ENCODE data around the gene C3orf80. TPM values are rescaled to one million over a fixed set of nuclear protein-coding genes. Genes with fewer than 3 reads are reported as not detected.
"Not testable (repeated sequence)": the region's sequence is repeated elsewhere in the genome, so short reads cannot be mapped to it uniquely, and the experiment has no call there.

Gene C3orf80
- 0.34 TPM for total RNA-seq (ENCODE audit: unreplicated experiment)
- long read RNA-seq = 0 reads

- Mint-ChIP-seq H3K9me3 (ENCODE audit: unreplicated experiment) (no peaks in the 10 kb centered on the region), H3K27me3 (ENCODE audit: unreplicated experiment) (peaks cover 11% of the 10 kb centered on the region)
Measured at GRCh38 chr3:160225176-160226025, at the start of gene C3orf80. Gene C3orf80, plus strand, starts transcription at chr3:160225422. Its CDS starts 214 bp downstream, at chr3:160225636.

GRCh38 chr3:160176923-160177322 lies 48.3 kb upstream of the C3orf80 start:
- H3K27ac Mint-ChIP-seq (ENCODE audit: unreplicated experiment) = no peak overlapping the region
- H3K4me3 Mint-ChIP-seq (ENCODE audit: unreplicated experiment) = no peak overlapping the region
- H3K27me3 Mint-ChIP-seq (ENCODE audit: unreplicated experiment) = peaks cover 9% of the 10 kb centered on the region
- H3K9me3 Mint-ChIP-seq (ENCODE audit: unreplicated experiment) = peaks cover 11% of the 10 kb centered on the region
- peaks cover 6% of the 10 kb centered on the region for H3K36me3 Mint-ChIP-seq (ENCODE audit: unreplicated experiment)
- TF ChIP-seq, protein P1, sequence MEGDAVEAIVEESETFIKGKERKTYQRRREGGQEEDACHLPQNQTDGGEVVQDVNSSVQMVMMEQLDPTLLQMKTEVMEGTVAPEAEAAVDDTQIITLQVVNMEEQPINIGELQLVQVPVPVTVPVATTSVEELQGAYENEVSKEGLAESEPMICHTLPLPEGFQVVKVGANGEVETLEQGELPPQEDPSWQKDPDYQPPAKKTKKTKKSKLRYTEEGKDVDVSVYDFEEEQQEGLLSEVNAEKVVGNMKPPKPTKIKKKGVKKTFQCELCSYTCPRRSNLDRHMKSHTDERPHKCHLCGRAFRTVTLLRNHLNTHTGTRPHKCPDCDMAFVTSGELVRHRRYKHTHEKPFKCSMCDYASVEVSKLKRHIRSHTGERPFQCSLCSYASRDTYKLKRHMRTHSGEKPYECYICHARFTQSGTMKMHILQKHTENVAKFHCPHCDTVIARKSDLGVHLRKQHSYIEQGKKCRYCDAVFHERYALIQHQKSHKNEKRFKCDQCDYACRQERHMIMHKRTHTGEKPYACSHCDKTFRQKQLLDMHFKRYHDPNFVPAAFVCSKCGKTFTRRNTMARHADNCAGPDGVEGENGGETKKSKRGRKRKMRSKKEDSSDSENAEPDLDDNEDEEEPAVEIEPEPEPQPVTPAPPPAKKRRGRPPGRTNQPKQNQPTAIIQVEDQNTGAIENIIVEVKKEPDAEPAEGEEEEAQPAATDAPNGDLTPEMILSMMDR (IDR thresholded peaks at IDR 0.05; ENCODE audit: partially characterized antibody, unreplicated experiment) = no peak
- peaks cover 4% of the 10 kb centered on the region for H3K4me1 Mint-ChIP-seq (ENCODE audit: low read depth, unreplicated experiment)
- DNase-seq = no peak

More at GRCh38 chr3:160225176-160226025, at the start of gene C3orf80:
- Mint-ChIP-seq H3K4me1 (ENCODE audit: low read depth, unreplicated experiment) (peaks cover 3% of the 10 kb centered on the region), H3K36me3 (ENCODE audit: unreplicated experiment) (no peaks in the 10 kb centered on the region), H3K4me3 (ENCODE audit: unreplicated experiment) (peak within 1 kb of the TSS; percentile 83), H3K27ac (ENCODE audit: unreplicated experiment) (peak within 1 kb of the TSS; percentile 62)
- DNase-seq = peak; percentile 78
- TF ChIP-seq, protein P1 (IDR thresholded peaks at IDR 0.05; ENCODE audit: partially characterized antibody, unreplicated experiment) = peak; percentile 11

GRCh38 chr3:160178661-160179060 lies 46.6 kb upstream of the C3orf80 start:
- not testable (repeated sequence) for H3K9me3 Mint-ChIP-seq (ENCODE audit: unreplicated experiment); H3K4me1 Mint-ChIP-seq (ENCODE audit: low read depth, unreplicated experiment); DNase-seq; H3K4me3 Mint-ChIP-seq (ENCODE audit: unreplicated experiment); H3K27ac Mint-ChIP-seq (ENCODE audit: unreplicated experiment); H3K27me3 Mint-ChIP-seq (ENCODE audit: unreplicated experiment); H3K36me3 Mint-ChIP-seq (ENCODE audit: unreplicated experiment)

DNA sequence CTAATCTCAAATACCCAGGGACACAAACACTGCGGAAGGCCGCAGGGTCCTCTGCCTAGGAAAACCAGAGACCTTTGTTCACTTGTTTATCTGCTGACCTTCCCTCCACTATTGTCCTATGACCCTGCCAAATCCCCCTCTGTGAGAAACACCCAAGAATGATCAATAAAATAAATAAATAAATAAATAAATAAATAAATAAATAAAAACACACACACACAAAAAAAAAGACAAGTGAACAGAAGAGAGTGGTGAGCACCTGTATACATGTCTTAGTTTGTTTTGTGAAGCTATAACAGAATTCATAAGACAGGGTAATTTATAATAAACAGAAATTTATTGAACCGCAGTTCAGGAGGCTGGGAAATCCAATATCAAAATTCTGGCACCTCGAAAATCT lies 45.8 kb upstream of the C3orf80 start:
- H3K27ac Mint-ChIP-seq (ENCODE audit: unreplicated experiment) = peak overlapping the region; percentile 82
- not testable (repeated sequence) for H3K27me3 Mint-ChIP-seq (ENCODE audit: unreplicated experiment); H3K36me3 Mint-ChIP-seq (ENCODE audit: unreplicated experiment); H3K4me3 Mint-ChIP-seq (ENCODE audit: unreplicated experiment); DNase-seq; H3K4me1 Mint-ChIP-seq (ENCODE audit: low read depth, unreplicated experiment); H3K9me3 Mint-ChIP-seq (ENCODE audit: unreplicated experiment)

DNA sequence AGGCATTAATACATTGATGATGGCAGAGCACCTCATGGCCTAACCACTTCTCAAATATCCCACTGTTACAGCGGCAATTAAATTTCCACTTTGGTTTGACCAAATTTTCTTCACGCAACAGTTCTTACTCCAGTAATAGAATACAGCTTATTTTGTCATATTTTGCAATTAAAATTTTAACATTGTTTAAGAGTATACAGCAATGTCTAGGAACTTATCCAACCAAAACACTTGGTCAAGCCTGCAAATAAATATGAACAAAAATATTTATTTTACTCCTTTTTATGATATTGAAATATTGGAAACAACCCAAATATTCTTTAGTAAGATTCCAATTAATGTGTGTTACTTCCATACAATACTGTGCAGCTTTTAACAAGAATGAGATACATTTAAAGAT lies 45.3 kb upstream of the C3orf80 start:
- H3K27ac Mint-ChIP-seq (ENCODE audit: unreplicated experiment) = peak overlapping the region; percentile 82
- H3K9me3 Mint-ChIP-seq (ENCODE audit: unreplicated experiment) = peaks cover 5% of the 10 kb centered on the region
- H3K27me3 Mint-ChIP-seq (ENCODE audit: unreplicated experiment) = peaks cover 5% of the 10 kb centered on the region
- DNase-seq = no peak
- peaks cover 6% of the 10 kb centered on the region for H3K36me3 Mint-ChIP-seq (ENCODE audit: unreplicated experiment)
- H3K4me3 Mint-ChIP-seq (ENCODE audit: unreplicated experiment) = no peak overlapping the region
- peaks cover 4% of the 10 kb centered on the region for H3K4me1 Mint-ChIP-seq (ENCODE audit: low read depth, unreplicated experiment)
- TF ChIP-seq, protein P1 (IDR thresholded peaks at IDR 0.05; ENCODE audit: partially characterized antibody, unreplicated experiment) = no peak

GRCh38 chr3:160180581-160181216 lies 44.5 kb upstream of the C3orf80 start:
- Mint-ChIP-seq H3K4me3 (ENCODE audit: unreplicated experiment) (no peak overlapping the region), H3K9me3 (ENCODE audit: unreplicated experiment) (peaks cover 5% of the 10 kb centered on the region), H3K36me3 (ENCODE audit: unreplicated experiment) (peaks cover 6% of the 10 kb centered on the region), H3K4me1 (ENCODE audit: low read depth, unreplicated experiment) (peaks cover 4% of the 10 kb centered on the region), H3K27ac (ENCODE audit: unreplicated experiment) (no peak overlapping the region), H3K27me3 (ENCODE audit: unreplicated experiment) (peaks cover 5% of the 10 kb centered on the region)
- no peak for DNase-seq
- TF ChIP-seq, protein P1 (IDR thresholded peaks at IDR 0.05; ENCODE audit: partially characterized antibody, unreplicated experiment) = no peak
